Measurements from ENCODE around the gene SMARCAD1. TPM values are rescaled to one million over a fixed set of nuclear protein-coding genes. Genes with fewer than 3 reads are reported as not detected.

Gene SMARCAD1
- total and polyA plus RNA-seq, 2 of the 8 experiments (the other 6 are each of a cell fraction or from before 2014, with no cell fraction given) = 24.1 to 59.4 TPM

GRCh38 chr4:94284889-94285288 lies 77.2 kb downstream of the SMARCAD1 start:
- Histone ChIP-seq H4K5ac (ENCODE audit: insufficient read length, low read depth, low read length) (no peak overlapping the region), H2AFZ (ENCODE audit: low read length) (no peak overlapping the region), H3K56ac (replicated peaks; ENCODE audit: insufficient read length, low read depth, low read length) (no peak overlapping the region), H3K14ac (ENCODE audit: insufficient read length) (no peak overlapping the region), H3K23me2 (ENCODE audit: low read depth, low read length) (no peaks in the 10 kb centered on the region), H3K9ac (replicated peaks in 1 of 4; ENCODE audit: extremely low read depth in 1 of 4, low read depth in 3 of 4, low read length in 3 of 4) (no peak overlapping the region), H3K27ac (ENCODE audit: low read depth, low read length) (no peak overlapping the region), H3K4me3 (ENCODE audit: extremely low read depth in 1 of 4, insufficient read depth in 2 of 4, low read depth in 3 of 4, low read length in 4 of 4) (no peak overlapping the region), H2BK12ac (ENCODE audit: low read depth, low read length) (no peak overlapping the region), H3K4me1 (replicated peaks in 1 of 4; ENCODE audit: control insufficient read depth in 3 of 4, insufficient read depth in 4 of 4, low read length in 3 of 4) (no peaks in the 10 kb centered on the region), H3K79me1 (ENCODE audit: low read depth, low read length) (no peaks in the 10 kb centered on the region), H3K9me3 (ENCODE audit: insufficient read depth in 2 of 2, low read depth in 1 of 2, low read length in 1 of 2) (no peaks in the 10 kb centered on the region), H3K23ac (ENCODE audit: insufficient read length) (no peak overlapping the region), H2BK5ac (ENCODE audit: low read depth, low read length) (no peak overlapping the region), H3K79me2 (ENCODE audit: control insufficient read depth in 1 of 2, insufficient read depth in 2 of 2, low read length in 2 of 2) (no peaks in the 10 kb centered on the region), H3K4me2 (ENCODE audit: insufficient read depth in 1 of 2, low read depth in 2 of 2, low read length in 2 of 2) (no peak overlapping the region), H4K8ac (ENCODE audit: extremely low read depth, insufficient read depth, low read length) (no peak overlapping the region), H4K20me1 (replicated peaks in 1 of 2; ENCODE audit: control insufficient read depth in 1 of 2, insufficient read depth in 2 of 2, low read length in 2 of 2) (no peaks in the 10 kb centered on the region), H2BK20ac (ENCODE audit: low read length) (no peak overlapping the region), H2BK120ac (replicated peaks; ENCODE audit: low read depth, low read length) (no peak overlapping the region), H4K91ac (replicated peaks; ENCODE audit: insufficient read length, low read length) (no peak overlapping the region), H3K36me3 (ENCODE audit: control insufficient read depth in 2 of 4, insufficient read depth in 4 of 4, low read length in 3 of 4) (peaks cover 0 to 73% (median 39%) of the 10 kb centered on the region in 4 experiments; a peak in 7 of 8 replicates), H3K18ac (ENCODE audit: extremely low read depth, low read length) (no peak overlapping the region), H2AK5ac (ENCODE audit: low read depth, low read length) (no peak overlapping the region), H3K4ac (replicated peaks; ENCODE audit: insufficient read length, low read depth, low read length) (no peak overlapping the region), H3K27me3 (replicated peaks in 1 of 4; ENCODE audit: control insufficient read depth in 3 of 4, extremely low read depth in 1 of 4, insufficient read depth in 3 of 4, low read length in 3 of 4) (no peaks in the 10 kb centered on the region), H2BK15ac (ENCODE audit: low read length) (no peak overlapping the region)
- FAIRE-seq (no peak), DNase-seq (ENCODE audit: low read depth in 1 of 2, low spot score in 2 of 2) (no peak)
- ChIA-PET CTCF (ENCODE audit: partially characterized antibody) (no interaction called here), POLR2A (ENCODE audit: partially characterized antibody) (no interaction called here)
- WGBS, 2 experiments (ENCODE audit: extremely low coverage in 1 of 2, insufficient coverage in 1 of 2, insufficient read length in 1 of 2, insufficient replicate concordance in 2 of 2, low coverage in 1 of 2, low lambda C conversion rate in 2 of 2, missing lambda C conversion rate in 1 of 2) = 86% methylated on average over 1 of the region's 1 CpG; no CpG with 5 or more reads in 1 of the 2 experiments
- TF ChIP-seq KDM5A (IDR thresholded peaks at IDR 0.05; ENCODE audit: low read length) (no peak), CBX5 (IDR thresholded peaks at IDR 0.05; ENCODE audit: low read depth, low read length) (no peak), MAFK (IDR thresholded peaks at IDR 0.05; ENCODE audit: low read depth, low read length) (no peak), SP1 (IDR thresholded peaks at IDR 0.05; ENCODE audit: low read depth, low read length) (no peak), TAF7 (optimal IDR thresholded peaks at IDR 0.05; ENCODE audit: borderline replicate concordance, low read depth, low read length) (no peak)

All from H1 (cell line).